Measurements from ENCODE around the gene USP37. TPM values are rescaled to one million over a fixed set of nuclear protein-coding genes. Genes with fewer than 3 reads are reported as not detected.

USP37 gene
- total RNA-seq, 1 donor from 2014 or later: 25.5 TPM

GRCh38 chr2:218576854-218577253, 8.7 kb upstream of the USP37 start:
- Mint-ChIP-seq H3K36me3 (ENCODE audit: insufficient read depth) (peaks cover 6% of the 10 kb centered on the region), H3K9me3 (ENCODE audit: low read depth) (no peaks in the 10 kb centered on the region), H3K4me1 (ENCODE audit: low read depth) (no peaks in the 10 kb centered on the region), H3K27me3 (no peaks in the 10 kb centered on the region), H3K27ac (no peak overlapping the region), H3K4me3 (ENCODE audit: low read depth) (no peak overlapping the region)
- DNase-seq (ENCODE audit: low spot score, unreplicated experiment): no peak
- TF ChIP-seq CTCF (IDR thresholded peaks at IDR 0.05; ENCODE audit: unreplicated experiment): no peak

GRCh38 chr2:218570850-218571249, 2.7 kb upstream of the USP37 start:
- no peak for TF ChIP-seq CTCF (IDR thresholded peaks at IDR 0.05; ENCODE audit: unreplicated experiment)
- peaks cover 3% of the 10 kb centered on the region for H3K36me3 Mint-ChIP-seq (ENCODE audit: insufficient read depth)
- no peaks in the 10 kb centered on the region for H3K9me3 Mint-ChIP-seq (ENCODE audit: low read depth)
- H3K27me3 Mint-ChIP-seq: no peaks in the 10 kb centered on the region
- no peak for DNase-seq (ENCODE audit: low spot score, unreplicated experiment)
- peaks cover 28% of the 10 kb centered on the region for H3K4me1 Mint-ChIP-seq (ENCODE audit: low read depth)
- H3K4me3 Mint-ChIP-seq (ENCODE audit: low read depth): peak overlapping the region; percentile 88
- H3K27ac Mint-ChIP-seq: no peak overlapping the region

- Mint-ChIP-seq H3K4me3 (ENCODE audit: low read depth) (peak overlapping the region; percentile 88), H3K4me1 (ENCODE audit: low read depth) (peaks cover 28% of the 10 kb centered on the region), H3K9me3 (ENCODE audit: low read depth) (no peaks in the 10 kb centered on the region), H3K36me3 (ENCODE audit: insufficient read depth) (peaks cover 3% of the 10 kb centered on the region), H3K27ac (peak overlapping the region; percentile 100), H3K27me3 (no peaks in the 10 kb centered on the region)
- TF ChIP-seq CTCF (IDR thresholded peaks at IDR 0.05; ENCODE audit: unreplicated experiment): no peak
- no peak for DNase-seq (ENCODE audit: low spot score, unreplicated experiment)
Observed at GRCh38 chr2:218569661-218570500, 1.7 kb upstream of the USP37 start.

- H3K36me3 Mint-ChIP-seq (ENCODE audit: insufficient read depth): peaks cover 5% of the 10 kb centered on the region
- H3K4me3 Mint-ChIP-seq (ENCODE audit: low read depth): peak overlapping the region; percentile 88
- H3K27ac Mint-ChIP-seq: peak overlapping the region; percentile 100
- DNase-seq (ENCODE audit: low spot score, unreplicated experiment): peak; percentile 43
- H3K27me3 Mint-ChIP-seq: no peaks in the 10 kb centered on the region
- H3K4me1 Mint-ChIP-seq (ENCODE audit: low read depth): peaks cover 29% of the 10 kb centered on the region
- TF ChIP-seq CTCF (IDR thresholded peaks at IDR 0.05; ENCODE audit: unreplicated experiment): no peak
- no peaks in the 10 kb centered on the region for H3K9me3 Mint-ChIP-seq (ENCODE audit: low read depth)
Observed at GRCh38 chr2:218569038-218569431, 884 bp upstream of the USP37 start.

- no peak for DNase-seq (ENCODE audit: low spot score, unreplicated experiment)
- Mint-ChIP-seq H3K4me1 (ENCODE audit: low read depth) (peaks cover 29% of the 10 kb centered on the region), H3K9me3 (ENCODE audit: low read depth) (no peaks in the 10 kb centered on the region), H3K27me3 (no peaks in the 10 kb centered on the region), H3K36me3 (ENCODE audit: insufficient read depth) (peaks cover 5% of the 10 kb centered on the region), H3K27ac (peak overlapping the region; percentile 100), H3K4me3 (ENCODE audit: low read depth) (peak overlapping the region; percentile 88)
- no peak for TF ChIP-seq CTCF (IDR thresholded peaks at IDR 0.05; ENCODE audit: unreplicated experiment)
Observed at GRCh38 chr2:218567797-218568189, 358 bp downstream of the USP37 start.

All from progenitor cell of endocrine pancreas (in vitro differentiated cells).